H1 (cell line): ENCODE data around the gene ACACB. TPM values are rescaled to one million over a fixed set of nuclear protein-coding genes. Genes with fewer than 3 reads are reported as not detected.

ENCODE experiments used
- CTCF ChIA-PET: fragments of 300-600 bp; sonication (Branson Sonifier 250); formaldehyde crosslinking; loops from one replicate; lab custom pipeline; 2021; ENCODE audit not compliant: partially characterized antibody; lab: Charles Lee
- POLR2A ChIA-PET: fragments of 300-600 bp; sonication (Branson Sonifier 250); formaldehyde crosslinking; loops from one replicate; lab custom pipeline; 2021; ENCODE audit warnings: inconsistent platforms; ENCODE audit not compliant: partially characterized antibody; lab: Charles Lee
- DNase-seq, 2 experiments: peaks; one replicate each; pipeline versions ENCODE4 v3.0.0 to v3.0.0-alpha.2; 2010 to 2022; ENCODE audit warnings: low spot score in 2 of 2, low read depth in 1 of 2, mixed read lengths in 1 of 2
- FAIRE-seq: peaks from 2 replicates; lab custom pipeline; 2011; peaks lifted over from hg19 to GRCh38; lab: Jason Lieb, UNC
- H2AFZ ChIP-seq: 2 replicates; pipeline ENCODE4 v1.8.1; 2012; ENCODE audit warnings: low read length, inconsistent platforms
- H2AK5ac ChIP-seq: 2 replicates; pipeline ENCODE4 v1.6.1; 2013; ENCODE audit warnings: low read depth, low read length
- H2BK120ac ChIP-seq: replicated peaks from 2 replicates; pipeline ENCODE3; 2013; ENCODE audit warnings: low read depth, low read length, inconsistent platforms
- H2BK12ac ChIP-seq: 2 replicates; pipeline ENCODE4 v1.6.1; 2013; ENCODE audit warnings: low read depth, low read length
- H2BK15ac ChIP-seq: 2 replicates; pipeline ENCODE4 v1.6.1; 2013; ENCODE audit warnings: low read length
- H2BK20ac ChIP-seq: 2 replicates; pipeline ENCODE4 v1.6.1; 2013; ENCODE audit warnings: low read length
- H2BK5ac ChIP-seq: 2 replicates; pipeline ENCODE4 v1.6.1; 2013; ENCODE audit warnings: low read depth, low read length
- H3K14ac ChIP-seq: 2 replicates; pipeline ENCODE4 v1.6.1; 2013; ENCODE audit warnings: inconsistent platforms; ENCODE audit not compliant: insufficient read length
- H3K18ac ChIP-seq: 2 replicates; pipeline ENCODE4 v1.6.1; 2013; ENCODE audit warnings: low read length; ENCODE audit errors: extremely low read depth
- H3K23ac ChIP-seq: 2 replicates; pipeline ENCODE4 v1.6.1; 2013; ENCODE audit warnings: inconsistent platforms; ENCODE audit not compliant: insufficient read length
- H3K23me2 ChIP-seq: 2 replicates; pipeline ENCODE4 v1.6.1; 2013; ENCODE audit warnings: low read depth, low read length
- H3K27ac ChIP-seq: 2 replicates; pipeline ENCODE4 v1.6.1; 2011; ENCODE audit warnings: low read depth, low read length, inconsistent platforms
- H3K27me3 ChIP-seq, 4 experiments: replicated peaks in 1 of 4; 1 replicate in 1 of 4; 2 replicates in 3 of 4; pipeline versions ENCODE4 v1.6.1 to v1.8.1; 2011 to 2013; ENCODE audit warnings: low read length in 3 of 4, mild to moderate bottlenecking in 3 of 4, inconsistent platforms in 2 of 4, mixed read lengths in 2 of 4, moderate library complexity in 1 of 4; ENCODE audit not compliant: control insufficient read depth in 3 of 4, insufficient read depth in 3 of 4; ENCODE audit errors: extremely low read depth in 1 of 4
- H3K36me3 ChIP-seq, 4 experiments: 2 replicates each; pipeline versions ENCODE4 v1.6.1 to v1.8.1; 2011 to 2013; ENCODE audit warnings: mild to moderate bottlenecking in 4 of 4, low read length in 3 of 4, moderate library complexity in 2 of 4, control low read depth in 1 of 4, inconsistent platforms in 1 of 4; ENCODE audit not compliant: insufficient read depth in 4 of 4, control insufficient read depth in 2 of 4
- H3K4ac ChIP-seq: replicated peaks from 2 replicates; pipeline ENCODE3; 2013; ENCODE audit warnings: low read length, low read depth, mixed read lengths, inconsistent platforms; ENCODE audit not compliant: insufficient read length
- H3K4me1 ChIP-seq, 4 experiments: replicated peaks in 1 of 4; 1 replicate in 1 of 4; 2 replicates in 3 of 4; pipeline versions ENCODE4 v1.6.1 to v1.8.1; 2011 to 2013; ENCODE audit warnings: low read length in 3 of 4, inconsistent platforms in 2 of 4, mixed read lengths in 1 of 4; ENCODE audit not compliant: insufficient read depth in 4 of 4, control insufficient read depth in 3 of 4
- H3K4me2 ChIP-seq, 2 experiments: 2 replicates each; pipeline versions ENCODE4 v1.6.1 to v1.8.1; 2011 to 2013; ENCODE audit warnings: low read depth in 2 of 2, low read length in 2 of 2, control low read depth in 1 of 2, inconsistent platforms in 1 of 2, mild to moderate bottlenecking in 1 of 2; ENCODE audit not compliant: insufficient read depth in 1 of 2
- H3K4me3 ChIP-seq, 4 experiments: fragments of 200-600, 300-600 bp in 1 of 4; sonication (generic), shearing (Covaris generic), sonication (Bioruptor Twin) in 1 of 4; 2 replicates each; pipeline versions ENCODE4 v1.5.1 to v1.8.1; 2011 to 2016; ENCODE audit warnings: low read length in 4 of 4, low read depth in 3 of 4, control low read depth in 2 of 4, inconsistent platforms in 2 of 4, mild to moderate bottlenecking in 2 of 4, mixed read lengths in 1 of 4, moderate library complexity in 1 of 4; ENCODE audit not compliant: insufficient read depth in 2 of 4; ENCODE audit errors: extremely low read depth in 1 of 4
- H3K56ac ChIP-seq: replicated peaks from 2 replicates; pipeline ENCODE3; 2013; ENCODE audit warnings: low read depth, mild to moderate bottlenecking, mixed read lengths, low read length, inconsistent platforms; ENCODE audit not compliant: insufficient read length
- H3K79me1 ChIP-seq: 2 replicates; pipeline ENCODE4 v1.6.1; 2013; ENCODE audit warnings: low read depth, low read length, control low read depth
- H3K79me2 ChIP-seq, 2 experiments: 2 replicates each; pipeline versions ENCODE4 v1.6.1 to v1.8.1; 2012 to 2013; ENCODE audit warnings: low read length in 2 of 2, mild to moderate bottlenecking in 2 of 2, inconsistent platforms in 1 of 2; ENCODE audit not compliant: insufficient read depth in 2 of 2, control insufficient read depth in 1 of 2
- H3K9ac ChIP-seq, 4 experiments: replicated peaks in 1 of 4; 1 replicate in 1 of 4; 2 replicates in 3 of 4; pipeline versions ENCODE4 v1.6.1 to v1.8.1; 2011 to 2013; ENCODE audit warnings: low read depth in 3 of 4, low read length in 3 of 4, control low read depth in 2 of 4, mild to moderate bottlenecking in 2 of 4, moderate library complexity in 2 of 4, inconsistent platforms in 1 of 4; ENCODE audit errors: extremely low read depth in 1 of 4
- H3K9me3 ChIP-seq, 2 experiments: 2 replicates each; pipeline versions ENCODE4 v1.6.1 to v1.8.1; 2012 to 2013; ENCODE audit warnings: mild to moderate bottlenecking in 2 of 2, moderate library complexity in 2 of 2, control low read depth in 1 of 2, inconsistent platforms in 1 of 2, low read depth in 1 of 2, low read length in 1 of 2, mixed read lengths in 1 of 2; ENCODE audit not compliant: insufficient read depth in 2 of 2
- H4K20me1 ChIP-seq, 2 experiments: replicated peaks in 1 of 2; 2 replicates each; pipeline versions ENCODE3 to v1.8.1; 2011 to 2013; ENCODE audit warnings: inconsistent platforms in 2 of 2, low read length in 2 of 2, mild to moderate bottlenecking in 1 of 2; ENCODE audit not compliant: insufficient read depth in 2 of 2, control insufficient read depth in 1 of 2
- H4K5ac ChIP-seq: 2 replicates; pipeline ENCODE4 v1.6.1; 2013; ENCODE audit warnings: low read length, low read depth, mixed read lengths, inconsistent platforms; ENCODE audit not compliant: insufficient read length
- H4K8ac ChIP-seq: 2 replicates; pipeline ENCODE4 v1.8.0; 2013; ENCODE audit warnings: mild to moderate bottlenecking, moderate library complexity, low read length, inconsistent platforms; ENCODE audit not compliant: insufficient read depth; ENCODE audit errors: extremely low read depth
- H4K91ac ChIP-seq: replicated peaks from 2 replicates; pipeline ENCODE3; 2013; ENCODE audit warnings: low read length, mixed read lengths, inconsistent platforms; ENCODE audit not compliant: insufficient read length
- BRCA1 ChIP-seq: IDR thresholded peaks from 2 replicates; pipeline ENCODE4 v1.6.1; 2012; ENCODE audit warnings: low read depth, low read length, improper control_type of control experiment
- EZH2 ChIP-seq: fragments of 200-600 bp; sonication (generic); IDR thresholded peaks from 2 replicates; pipeline ENCODE4 v1.7.1; 2012; ENCODE audit warnings: low read depth, mild to moderate bottlenecking, moderate library complexity, low read length, inconsistent platforms; ENCODE audit not compliant: severe bottlenecking
- GTF2F1 ChIP-seq: IDR thresholded peaks from 2 replicates; pipeline ENCODE4 v1.6.1; 2012; ENCODE audit warnings: low read depth, low read length, improper control_type of control experiment, borderline replicate concordance
- HDAC2 ChIP-seq, 2 experiments: fragments of 300-600 bp in 1 of 2; sonication (generic) in 1 of 2; IDR thresholded peaks; 2 replicates each; pipeline ENCODE4 v1.6.1; 2011 to 2012; ENCODE audit warnings: low read depth in 2 of 2, low read length in 2 of 2, mild to moderate bottlenecking in 2 of 2, moderate library complexity in 2 of 2, borderline replicate concordance in 1 of 2, inconsistent platforms in 1 of 2
- HDAC6 ChIP-seq: IDR thresholded peaks from one replicate; pipeline ENCODE4 v1.7.1; 2012; ENCODE audit warnings: low read depth, mild to moderate bottlenecking, inconsistent platforms, low read length, moderate library complexity
- KDM4A ChIP-seq: IDR thresholded peaks from one replicate; pipeline ENCODE4 v1.7.1; 2012; ENCODE audit warnings: low read depth, mild to moderate bottlenecking, moderate library complexity, low read length, inconsistent platforms; ENCODE audit not compliant: severe bottlenecking
- RNF2 ChIP-seq: fragments of 200-900, 300-1000 bp; sonication (generic); IDR thresholded peaks from 2 replicates; pipeline ENCODE4 v1.7.1; 2016; ENCODE audit warnings: borderline replicate concordance, low read depth, mild to moderate bottlenecking, antibody characterized with exemption, low read length; ENCODE audit not compliant: poor library complexity, severe bottlenecking; ENCODE audit errors: missing control alignments
- ZNF274 ChIP-seq: IDR thresholded peaks from 2 replicates; pipeline ENCODE4 v1.7.0; 2012; ENCODE audit warnings: low read length, borderline replicate concordance; ENCODE audit errors: extremely low read depth
- WGBS, 2 experiments: shearing (Covaris generic) in 1 of 2; methylation state at CpG; one replicate each; pipeline versions ENCODE4 v1.1.6 to v1.1.7; 2013 to 2015; ENCODE audit warnings: low lambda C conversion rate in 2 of 2, mixed read lengths in 2 of 2, inconsistent platforms in 1 of 2, low coverage in 1 of 2, missing lambda C conversion rate in 1 of 2; ENCODE audit not compliant: insufficient replicate concordance in 2 of 2, insufficient coverage in 1 of 2, insufficient read length in 1 of 2; ENCODE audit errors: extremely low coverage in 1 of 2, missing lambda C conversion rate in 1 of 2; 5-methylcytosine and 5-hydroxymethylcytosine counted together
- polyA plus RNA-seq, 7 experiments: library from polyadenylated mRNA; depleted of rRNA in 3 of 7; stranded (reverse) in 5 of 7; unstranded in 2 of 7; fragments of >200 nt in 5 of 7; fragments of 200-250 nt in 2 of 7; gene quantifications; 1 replicate in 5 of 7; 2 replicates in 1 of 7; 4 replicates in 1 of 7; pipeline versions ENCODE4 v1.2.1 to v1.2.3, GENCODE V29; 2011 to 2013; ENCODE audit warnings: missing spikeins in 2 of 7, mixed read lengths in 2 of 7
- total RNA-seq: library from RNA; stranded (reverse); fragmentation: NEBNext Ultra II Directional; extraction: Animal tissue kit (Norgen Biotek cat#: 25700); gene quantifications from 2 replicates; pipeline ENCODE4 v1.2.1, GENCODE V29; 2021
- TF ChIP-seq, protein P1 (sequence below), 3 experiments: IDR thresholded peaks; 1 replicate in 2 of 3; 2 replicates in 1 of 3; pipeline versions ENCODE4 v1.5.1 to v1.6.1; 2011; ENCODE audit warnings: low read length in 3 of 3, mild to moderate bottlenecking in 3 of 3, inconsistent platforms in 2 of 3, low read depth in 1 of 3, moderate library complexity in 1 of 3; ENCODE audit not compliant: insufficient read depth in 1 of 3; ENCODE audit errors: control extremely low read depth in 1 of 3

Gene ACACB
- total and polyA plus RNA-seq, 2 of the 8 experiments (the other 6 are each of a cell fraction or from before 2014, with no cell fraction given) = 5.8 to 15.3 TPM

DNA sequence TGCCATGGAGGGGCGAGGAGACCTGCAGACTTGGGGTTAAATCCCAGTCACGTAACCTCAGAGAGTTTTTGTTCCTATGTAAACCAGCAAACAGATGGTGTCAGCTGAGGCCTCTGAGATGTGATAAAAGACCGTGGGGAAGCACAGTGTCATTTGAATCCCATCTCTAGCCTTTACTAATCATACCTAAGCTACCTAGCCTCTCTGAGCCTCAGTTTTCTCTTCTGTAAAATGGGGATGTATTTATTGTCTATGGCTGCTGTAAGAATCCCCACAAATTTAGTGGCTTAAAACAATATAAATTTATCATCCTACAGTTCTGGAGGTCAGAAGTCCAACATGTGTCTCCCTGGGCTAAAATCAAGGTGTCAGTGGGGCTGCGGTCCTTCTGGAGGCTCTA, 158.8 kb downstream of the ACACB start:
- H3K9ac ChIP-seq = no peak overlapping the region
- no peaks in the 10 kb centered on the region for H3K36me3 ChIP-seq
- no peak overlapping the region for H4K5ac ChIP-seq
- DNase-seq (no peak), FAIRE-seq (no peak)
- H2BK15ac ChIP-seq = no peak overlapping the region
- no peak overlapping the region for H3K4me3 ChIP-seq
- no peaks in the 10 kb centered on the region for H4K20me1 ChIP-seq
- no peak overlapping the region for H2BK12ac ChIP-seq
- H3K56ac ChIP-seq = no peak overlapping the region
- H3K27ac ChIP-seq = no peak overlapping the region
- WGBS, 2 experiments = 91% methylated on average over 4 of the region's 4 CpGs; no CpG with 5 or more reads in 1 of the 2 experiments
- H2BK5ac ChIP-seq = no peak overlapping the region
- ChIA-PET POLR2A (no interaction called here), CTCF (interaction anchor here (0.6 to 6.9 kb wide), 7 partner anchors 11 to 197 kb away, joined by 3 to 43 read pairs (median 4); no protein-coding TSS in a partner anchor)
- H3K18ac ChIP-seq = no peak overlapping the region
- H3K4me1 ChIP-seq = peaks cover 0 to 7% (median 3%) of the 10 kb centered on the region in 4 experiments; a peak in 4 of 7 replicates
- no peak overlapping the region for H3K23ac ChIP-seq
- H4K8ac ChIP-seq = no peak overlapping the region
- no peak overlapping the region for H3K14ac ChIP-seq
- no peak overlapping the region for H2BK20ac ChIP-seq
- H3K9me3 ChIP-seq = no peaks in the 10 kb centered on the region
- H2AFZ ChIP-seq = no peak overlapping the region
- H2BK120ac ChIP-seq = no peak overlapping the region
- H2AK5ac ChIP-seq = no peak overlapping the region
- H3K27me3 ChIP-seq = peaks cover 0 to 2% (median 0%) of the 10 kb centered on the region in 4 experiments; a peak in 1 of 7 replicates
- H3K4me2 ChIP-seq = no peak overlapping the region
- H3K79me1 ChIP-seq = no peaks in the 10 kb centered on the region; the same call in 1 of the 2 replicates
- H3K79me2 ChIP-seq = no peaks in the 10 kb centered on the region
- no peaks in the 10 kb centered on the region for H3K23me2 ChIP-seq
- H3K4ac ChIP-seq = no peak overlapping the region
- no peak overlapping the region for H4K91ac ChIP-seq
- TF ChIP-seq KDM4A = no peak
- TF ChIP-seq ZNF274 = no peak
- TF ChIP-seq HDAC6 = no peak
- TF ChIP-seq HDAC2 (IDR thresholded peaks at IDR 0.05; ENCODE audit: borderline replicate concordance in 1 of 2, low read depth in 2 of 2, low read length in 2 of 2) = no peak
- TF ChIP-seq EZH2 = no peak
- TF ChIP-seq GTF2F1 = no peak
- no peak for TF ChIP-seq BRCA1
- TF ChIP-seq RNF2 = no peak
- TF ChIP-seq, protein P1, sequence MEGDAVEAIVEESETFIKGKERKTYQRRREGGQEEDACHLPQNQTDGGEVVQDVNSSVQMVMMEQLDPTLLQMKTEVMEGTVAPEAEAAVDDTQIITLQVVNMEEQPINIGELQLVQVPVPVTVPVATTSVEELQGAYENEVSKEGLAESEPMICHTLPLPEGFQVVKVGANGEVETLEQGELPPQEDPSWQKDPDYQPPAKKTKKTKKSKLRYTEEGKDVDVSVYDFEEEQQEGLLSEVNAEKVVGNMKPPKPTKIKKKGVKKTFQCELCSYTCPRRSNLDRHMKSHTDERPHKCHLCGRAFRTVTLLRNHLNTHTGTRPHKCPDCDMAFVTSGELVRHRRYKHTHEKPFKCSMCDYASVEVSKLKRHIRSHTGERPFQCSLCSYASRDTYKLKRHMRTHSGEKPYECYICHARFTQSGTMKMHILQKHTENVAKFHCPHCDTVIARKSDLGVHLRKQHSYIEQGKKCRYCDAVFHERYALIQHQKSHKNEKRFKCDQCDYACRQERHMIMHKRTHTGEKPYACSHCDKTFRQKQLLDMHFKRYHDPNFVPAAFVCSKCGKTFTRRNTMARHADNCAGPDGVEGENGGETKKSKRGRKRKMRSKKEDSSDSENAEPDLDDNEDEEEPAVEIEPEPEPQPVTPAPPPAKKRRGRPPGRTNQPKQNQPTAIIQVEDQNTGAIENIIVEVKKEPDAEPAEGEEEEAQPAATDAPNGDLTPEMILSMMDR (IDR thresholded peaks at IDR 0.05; ENCODE audit: control extremely low read depth in 1 of 3, insufficient read depth in 1 of 3, low read depth in 1 of 3, low read length in 3 of 3) = no peak
